Osteoblast (primary cell): ENCODE results near the gene UQCRHL. TPM values are rescaled to one million over a fixed set of nuclear protein-coding genes. Genes with fewer than 3 reads are reported as not detected.
A peak's percentile ranks its signal among the peaks of the same experiment; 100 is the strongest.

Experiments used
- DNase-seq: peaks from one replicate; pipeline ENCODE4 v3.0.0; 2011; ENCODE audit warnings: low spot score, mixed read lengths; ENCODE audit not compliant: insufficient read length; ENCODE audit errors: missing footprints
- H2AFZ ChIP-seq: 2 replicates; pipeline ENCODE4 v1.6.0; 2011; ENCODE audit warnings: mild to moderate bottlenecking, low read length
- H3K27ac ChIP-seq: 2 replicates; pipeline ENCODE4 v1.5.1; 2011; ENCODE audit warnings: mild to moderate bottlenecking, low read depth, low read length, moderate library complexity
- H3K27me3 ChIP-seq: 2 replicates; pipeline ENCODE4 v1.6.0; 2012; ENCODE audit warnings: mild to moderate bottlenecking, control low read depth, inconsistent platforms, low read length, moderate library complexity; ENCODE audit not compliant: insufficient read depth
- H3K36me3 ChIP-seq: 2 replicates; pipeline ENCODE4 v1.5.1; 2011; ENCODE audit warnings: mild to moderate bottlenecking, low read length, control low read depth, moderate library complexity; ENCODE audit not compliant: insufficient read depth
- H3K4me1 ChIP-seq: 2 replicates; pipeline ENCODE4 v1.5.1; 2011; ENCODE audit warnings: mild to moderate bottlenecking, low read length, control low read depth, moderate library complexity; ENCODE audit not compliant: insufficient read depth
- H3K4me2 ChIP-seq: 2 replicates; pipeline ENCODE4 v1.6.0; 2011; ENCODE audit warnings: mild to moderate bottlenecking, low read length; ENCODE audit not compliant: insufficient read depth
- H3K4me3 ChIP-seq: fragments of 200-600 bp; sonication (generic); 3 replicates; pipeline ENCODE4 v1.5.1; 2012; ENCODE audit warnings: mild to moderate bottlenecking, low read length, inconsistent platforms; ENCODE audit not compliant: insufficient read depth
- H3K79me2 ChIP-seq: 2 replicates; pipeline ENCODE4 v1.6.0; 2012; ENCODE audit warnings: mild to moderate bottlenecking, low read length, control low read depth, inconsistent platforms; ENCODE audit not compliant: insufficient read depth
- H3K9me3 ChIP-seq: 2 replicates; pipeline ENCODE4 v1.5.1; 2011; ENCODE audit warnings: low read depth, low read length, control low read depth
- H4K20me1 ChIP-seq: 2 replicates; pipeline ENCODE4 v1.6.0; 2012; ENCODE audit warnings: mild to moderate bottlenecking, low read length, control low read depth; ENCODE audit not compliant: insufficient read depth
- CTCF ChIP-seq: IDR thresholded peaks from 2 replicates; pipeline ENCODE4 v1.5.1; 2011; ENCODE audit warnings: mild to moderate bottlenecking, low read depth, low read length, moderate library complexity; ENCODE audit errors: extremely low read depth
- total RNA-seq: library from RNA; depleted of rRNA; stranded (reverse); fragments of >200 nt; gene quantifications from 2 replicates; pipeline ENCODE4 v1.2.3, GENCODE V29; 2012

The UQCRHL gene
- total RNA-seq, 1 donor: 1.1 TPM

DNA sequence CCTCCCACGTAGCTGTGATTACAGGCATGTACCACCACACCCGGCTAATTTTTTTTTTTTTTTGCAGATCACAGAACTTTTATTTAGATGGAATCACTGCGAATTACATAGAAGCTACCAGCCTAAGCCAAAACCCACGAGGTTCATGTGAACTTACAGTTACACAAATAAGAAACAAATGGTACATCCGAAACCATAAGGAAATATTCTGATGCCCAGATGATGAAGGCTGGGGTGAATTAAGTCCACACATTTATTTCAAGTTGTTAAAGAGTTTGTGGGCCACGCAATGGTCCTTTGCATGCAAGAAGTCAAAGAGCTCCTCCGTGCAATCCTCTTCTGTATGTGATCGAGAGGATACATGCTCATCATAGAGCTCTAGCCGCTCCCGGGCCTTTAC lies 328 bp downstream of the UQCRHL start:
- Histone ChIP-seq H4K20me1 (no peaks in the 10 kb centered on the region), H3K36me3 (no peaks in the 10 kb centered on the region), H2AFZ (no peak overlapping the region), H3K27me3 (no peaks in the 10 kb centered on the region), H3K4me1 (peaks cover 11% of the 10 kb centered on the region), H3K4me3 (no peak overlapping the region), H3K79me2 (no peaks in the 10 kb centered on the region), H3K9me3 (no peaks in the 10 kb centered on the region), H3K4me2 (no peak overlapping the region), H3K27ac (no peak overlapping the region)
- no peak for DNase-seq
- TF ChIP-seq CTCF: no peak

DNA sequence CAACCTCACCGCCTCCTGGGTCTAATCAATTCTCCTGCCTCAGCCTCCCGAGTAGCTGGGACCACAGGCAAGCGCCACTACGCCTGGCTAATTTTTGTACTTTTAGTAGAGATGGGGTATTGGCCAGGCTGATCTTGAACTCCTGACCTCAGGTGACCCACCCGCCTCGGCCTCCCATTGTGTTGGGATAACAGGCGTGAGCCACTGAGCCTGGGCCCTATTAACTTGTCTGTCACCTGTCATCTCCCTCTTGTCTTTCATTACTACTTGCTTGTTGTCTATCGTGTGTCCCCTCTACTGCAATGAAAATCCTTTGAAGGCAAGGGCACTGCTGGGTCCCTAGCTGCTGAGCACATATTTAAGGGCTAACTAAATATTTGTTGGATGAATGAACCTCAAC lies 3.4 kb downstream of the UQCRHL start:
- no peak overlapping the region for H3K4me2 ChIP-seq
- H3K36me3 ChIP-seq: no peaks in the 10 kb centered on the region
- H3K79me2 ChIP-seq: no peaks in the 10 kb centered on the region
- H4K20me1 ChIP-seq: no peaks in the 10 kb centered on the region
- H3K27me3 ChIP-seq: no peaks in the 10 kb centered on the region
- TF ChIP-seq CTCF: no peak
- H3K27ac ChIP-seq: no peak overlapping the region
- H3K4me3 ChIP-seq: no peak overlapping the region
- DNase-seq: no peak
- no peaks in the 10 kb centered on the region for H3K9me3 ChIP-seq
- H2AFZ ChIP-seq: no peak overlapping the region
- H3K4me1 ChIP-seq: peaks cover 39% of the 10 kb centered on the region

DNA sequence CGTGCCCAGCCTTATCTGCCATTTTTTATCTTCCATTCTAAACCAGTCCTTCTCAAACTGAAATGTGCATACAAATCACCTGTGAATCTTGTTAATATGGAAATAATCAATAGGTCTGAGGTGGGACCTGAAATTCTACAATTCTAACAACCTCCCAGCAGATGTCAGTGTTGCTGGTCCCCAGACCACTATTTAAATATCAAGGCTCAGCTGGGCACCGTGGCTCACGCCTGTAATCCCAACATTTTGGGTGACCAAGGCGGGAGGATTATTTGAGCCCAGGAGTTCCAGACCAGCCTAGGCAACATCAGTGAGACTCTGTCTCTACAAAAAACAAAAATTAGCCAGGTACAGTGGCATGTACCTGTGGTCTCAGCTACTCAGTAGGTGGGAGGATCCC lies 4.1 kb downstream of the UQCRHL start:
- TF ChIP-seq CTCF: peak; percentile 52
- Histone ChIP-seq H3K27me3 (no peaks in the 10 kb centered on the region), H3K36me3 (no peaks in the 10 kb centered on the region), H3K4me1 (peaks cover 39% of the 10 kb centered on the region), H3K79me2 (no peaks in the 10 kb centered on the region), H3K4me3 (no peak overlapping the region), H3K4me2 (no peak overlapping the region), H3K27ac (no peak overlapping the region), H4K20me1 (no peaks in the 10 kb centered on the region), H3K9me3 (no peaks in the 10 kb centered on the region), H2AFZ (no peak overlapping the region)
- DNase-seq: no peak

GRCh38 chr1:15802234-15802965 lies 5.0 kb downstream of the UQCRHL start:
- H3K4me1 ChIP-seq: peaks cover 46% of the 10 kb centered on the region
- peak overlapping the region; percentile 5 for H3K4me2 ChIP-seq
- TF ChIP-seq CTCF: no peak

More at GRCh38 chr1:15802234-15802965, 5.0 kb downstream of the UQCRHL start:
- Histone ChIP-seq H3K36me3 (no peaks in the 10 kb centered on the region), H4K20me1 (no peaks in the 10 kb centered on the region), H2AFZ (no peak overlapping the region), H3K79me2 (no peaks in the 10 kb centered on the region), H3K27ac (no peak overlapping the region), H3K4me3 (no peak overlapping the region), H3K27me3 (no peaks in the 10 kb centered on the region), H3K9me3 (no peaks in the 10 kb centered on the region)
- peak; percentile 71 for DNase-seq
